ENCODE results near the gene HDAC7. TPM values are rescaled to one million over a fixed set of nuclear protein-coding genes. Genes with fewer than 3 reads are reported as not detected.

Gene HDAC7
- total and polyA plus RNA-seq, 2 of the 13 experiments (the other 11 are each of a cell fraction or from before 2014, with no cell fraction given), result 4.6 to 10.8 TPM

GRCh38 chr12:47822401-47822800 is 2.7 kb upstream of the HDAC7 start (continued):
- TF ChIP-seq TCF12 (IDR thresholded peaks at IDR 0.05), result no peak
- no peak for TF ChIP-seq TCF12 (CRISPR knock-in tag; IDR thresholded peaks at IDR 0.05)
- TF ChIP-seq, protein P1, sequence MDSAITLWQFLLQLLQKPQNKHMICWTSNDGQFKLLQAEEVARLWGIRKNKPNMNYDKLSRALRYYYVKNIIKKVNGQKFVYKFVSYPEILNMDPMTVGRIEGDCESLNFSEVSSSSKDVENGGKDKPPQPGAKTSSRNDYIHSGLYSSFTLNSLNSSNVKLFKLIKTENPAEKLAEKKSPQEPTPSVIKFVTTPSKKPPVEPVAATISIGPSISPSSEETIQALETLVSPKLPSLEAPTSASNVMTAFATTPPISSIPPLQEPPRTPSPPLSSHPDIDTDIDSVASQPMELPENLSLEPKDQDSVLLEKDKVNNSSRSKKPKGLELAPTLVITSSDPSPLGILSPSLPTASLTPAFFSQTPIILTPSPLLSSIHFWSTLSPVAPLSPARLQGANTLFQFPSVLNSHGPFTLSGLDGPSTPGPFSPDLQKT (CRISPR knock-in tag; IDR thresholded peaks at IDR 0.05; ENCODE audit: borderline replicate concordance), result no peak

DNA sequence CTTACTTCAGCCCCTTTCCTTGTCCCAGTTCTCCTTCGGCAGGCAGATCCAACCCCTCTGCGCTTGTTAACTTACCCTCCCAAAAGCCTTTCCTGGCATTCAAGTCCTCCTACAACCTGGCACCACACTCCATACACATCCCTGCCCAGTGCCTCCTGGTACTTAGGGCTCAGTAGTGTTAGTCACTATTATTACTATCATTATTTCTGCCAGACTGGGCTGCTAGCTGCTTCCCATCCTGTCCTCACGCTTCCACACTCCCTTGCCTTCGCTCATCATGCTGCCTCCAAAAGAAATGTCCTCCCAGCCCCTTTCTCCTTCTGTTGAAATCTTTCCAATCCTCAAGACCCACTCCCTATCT is 1.6 kb upstream of the HDAC7 start:
- POLR2A ChIA-PET, result interaction anchor here (0.7 to 2.9 kb wide), 10 partner anchors 8 to 115 kb away, joined by 3 to 11 read pairs (median 6); partner anchors contain the start of genes RPAP3 and SLC48A1
- peaks cover 4% of the 10 kb centered on the region; the same call in 1 of the 2 replicates for H4K20me1 ChIP-seq (ENCODE audit: insufficient read depth, low read length)
- H3K4me1 ChIP-seq (ENCODE audit: insufficient read depth, low read length), result peaks cover 49% of the 10 kb centered on the region
- no peak overlapping the region for H3K27ac ChIP-seq (ENCODE audit: extremely low read length, insufficient read depth, low read length)
- intact Hi-C loops (cut with micrococcal nuclease; ENCODE audit: unreplicated experiment), result no loop called here
- H3K9me3 ChIP-seq (ENCODE audit: low read length), result no peaks in the 10 kb centered on the region
- DNase-seq (ENCODE audit: low spot score) (no peak), FAIRE-seq (no peak), ATAC-seq (no peak)
- peak overlapping the region; percentile 84 for H3K9ac ChIP-seq (ENCODE audit: insufficient read depth, low read depth, low read length)
- no peak for TF ChIP-seq ZNF142 (CRISPR knock-in tag; IDR thresholded peaks at IDR 0.05)
- no peak for TF ChIP-seq DNMT3B (CRISPR knock-in tag; conservative IDR thresholded peaks at IDR 0.05)
- TF ChIP-seq EP300 (IDR thresholded peaks at IDR 0.05; ENCODE audit: low read depth in 2 of 2, low read length in 2 of 2), result no peak
- TF ChIP-seq EP300 (CRISPR knock-in tag; IDR thresholded peaks at IDR 0.05; ENCODE audit: borderline replicate concordance), result no peak
- no peak for TF ChIP-seq ZFP36L1 (CRISPR knock-in tag; IDR thresholded peaks at IDR 0.05)
- TF ChIP-seq RFXAP (CRISPR knock-in tag; IDR thresholded peaks at IDR 0.05; ENCODE audit: borderline replicate concordance), result no peak
- no peaks in the 10 kb centered on the region for H3K36me3 ChIP-seq (replicated peaks in 1 of 2; ENCODE audit: control insufficient read depth in 1 of 2, insufficient read depth in 2 of 2, low read length in 2 of 2)
- BruUV-seq (replicated peaks), result no TSS peak
- in situ Hi-C loops (cut with HindIII; ENCODE audit: extremely low pct_ligation_motif_present, low pct_unique_long_range_greater_than_20kb), result no loop called here
- CTCF ChIA-PET (ENCODE audit: low intra/inter-chr PET ratio, low total read pairs), result interaction anchor here (1.1 kb wide), 1 partner anchor 16 kb away, joined by 3 read pairs; no protein-coding TSS in a partner anchor
- peak overlapping the region; percentile 100 for H3K4me2 ChIP-seq (ENCODE audit: low read depth, low read length)
- H3K79me2 ChIP-seq (ENCODE audit: insufficient read depth, low read length), result no peaks in the 10 kb centered on the region
- no peak overlapping the region for H2AFZ ChIP-seq (ENCODE audit: low read length)
- peaks cover 0 to 36% of the 10 kb centered on the region in 2 experiments; a peak in 3 of 5 replicates for H3K27me3 ChIP-seq (ENCODE audit: control insufficient read depth in 1 of 2, insufficient read depth in 2 of 2, low read length in 2 of 2)
- peak overlapping the region; percentile 69 to 86 (median 78) for H3K4me3 ChIP-seq (replicated peaks in 1 of 3; ENCODE audit: insufficient read depth in 1 of 3, low read depth in 2 of 3, low read length in 3 of 3)
- 71% methylated on average over 4 of the region's 4 CpGs for WGBS (ENCODE audit: low lambda C conversion rate)

All from HepG2 (cell line).